Measurements from ENCODE around the gene INF2.

GRCh38 chr14:104680806-104681688 is 8.4 kb upstream of the INF2 start:
- TF ChIP-seq POLR2A (IDR thresholded peaks at IDR 0.05) (no peak), CTCF (IDR thresholded peaks at IDR 0.05) (peak in 1 of 6 experiments; percentile 8)

Measured in esophagus squamous epithelium (tissue), 4 donors.